Lower leg skin (tissue), 4 donors: ENCODE results near the gene SENP8. TPM values are rescaled to one million over a fixed set of nuclear protein-coding genes. Genes with fewer than 3 reads are reported as not detected.

Source experiments
- DNase-seq, 2 donors: peaks; one replicate each; pipeline ENCODE4 v3.0.0-alpha.2; 2019; ENCODE audit warnings: low spot score in 2 of 2
- H3K4me3 ChIP-seq: fragments of 200-600 bp; sonication (generic); 2 replicates; pipeline ENCODE4 v1.5.1; 2017; ENCODE audit warnings: mild to moderate bottlenecking, low read depth; ENCODE audit not compliant: poor library complexity, severe bottlenecking
- CTCF ChIP-seq, 3 donors: fragments of 450-650 bp; IDR thresholded peaks; one replicate each; pipeline ENCODE4 v1.5.1; 2016; ENCODE audit warnings: antibody characterized with exemption in 3 of 3, mild to moderate bottlenecking in 3 of 3, moderate library complexity in 2 of 3
- POLR2A ChIP-seq, 2 donors: fragments of 450-650 bp; IDR thresholded peaks; one replicate each; pipeline ENCODE4 v1.6.1; 2016 to 2017; ENCODE audit warnings: antibody characterized with exemption in 2 of 2, mild to moderate bottlenecking in 1 of 2, moderate library complexity in 1 of 2
- WGBS, 2 donors: methylation state at CpG; one replicate each; pipeline ENCODE4 v1.1.5; 2018; 5-methylcytosine and 5-hydroxymethylcytosine counted together
- intact Hi-C: fragments of 100-400 bp; cut with DNase I; formaldehyde crosslinking; loops from one replicate; pipeline ENCODE4 v1.15.0; 2023; ENCODE audit warnings: low total_unique reads
- total RNA-seq, 4 donors: library from RNA; depleted of rRNA; stranded (reverse); fragments of >200 nt; gene quantifications; one replicate each; pipeline ENCODE4 v1.1.0, GENCODE V29; 2016

The SENP8 gene
- total RNA-seq, 4 donors from 2014 or later: 0.30 to 2.2 (median 0.91) TPM

DNA sequence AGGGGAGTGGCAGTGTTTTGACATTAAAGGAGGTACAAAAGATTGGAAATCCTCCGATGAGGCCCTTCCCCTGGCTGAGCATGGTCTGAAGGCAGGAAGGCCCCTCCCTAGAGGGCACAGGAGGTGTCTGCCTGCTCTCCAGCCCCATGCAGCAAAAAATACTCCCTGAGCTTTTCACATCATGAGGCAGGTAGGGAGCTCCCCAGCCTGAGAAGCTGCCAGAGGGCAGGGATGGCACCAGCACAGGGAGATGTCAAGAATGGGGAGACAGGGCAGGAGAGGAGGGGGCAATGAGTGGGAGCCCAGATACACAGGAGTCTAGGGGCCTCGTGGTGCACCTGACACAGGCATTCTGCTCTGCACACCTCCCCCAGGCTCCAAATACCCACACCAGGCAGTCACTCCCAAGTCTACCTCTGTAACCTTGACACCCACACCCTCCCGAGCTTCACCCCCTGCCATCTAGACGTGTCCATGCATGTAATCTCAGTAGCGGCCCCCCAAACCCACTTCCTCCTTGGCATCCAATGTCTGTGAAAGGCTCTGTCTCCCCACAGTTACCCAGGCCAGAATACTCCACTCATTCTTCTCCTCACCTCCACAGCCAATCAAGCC, 56.5 kb downstream of the SENP8 start:
- intact Hi-C loops: no loop called here
- peak in 1 of 2 donors; percentile 65 for DNase-seq
- WGBS, 2 donors: 41 to 47% methylated on average over 5 of the region's 5 CpGs
- no peak for TF ChIP-seq POLR2A (IDR thresholded peaks at IDR 0.05)
- TF ChIP-seq CTCF (IDR thresholded peaks at IDR 0.05): no peak
- H3K4me3 ChIP-seq: no peak overlapping the region

DNA sequence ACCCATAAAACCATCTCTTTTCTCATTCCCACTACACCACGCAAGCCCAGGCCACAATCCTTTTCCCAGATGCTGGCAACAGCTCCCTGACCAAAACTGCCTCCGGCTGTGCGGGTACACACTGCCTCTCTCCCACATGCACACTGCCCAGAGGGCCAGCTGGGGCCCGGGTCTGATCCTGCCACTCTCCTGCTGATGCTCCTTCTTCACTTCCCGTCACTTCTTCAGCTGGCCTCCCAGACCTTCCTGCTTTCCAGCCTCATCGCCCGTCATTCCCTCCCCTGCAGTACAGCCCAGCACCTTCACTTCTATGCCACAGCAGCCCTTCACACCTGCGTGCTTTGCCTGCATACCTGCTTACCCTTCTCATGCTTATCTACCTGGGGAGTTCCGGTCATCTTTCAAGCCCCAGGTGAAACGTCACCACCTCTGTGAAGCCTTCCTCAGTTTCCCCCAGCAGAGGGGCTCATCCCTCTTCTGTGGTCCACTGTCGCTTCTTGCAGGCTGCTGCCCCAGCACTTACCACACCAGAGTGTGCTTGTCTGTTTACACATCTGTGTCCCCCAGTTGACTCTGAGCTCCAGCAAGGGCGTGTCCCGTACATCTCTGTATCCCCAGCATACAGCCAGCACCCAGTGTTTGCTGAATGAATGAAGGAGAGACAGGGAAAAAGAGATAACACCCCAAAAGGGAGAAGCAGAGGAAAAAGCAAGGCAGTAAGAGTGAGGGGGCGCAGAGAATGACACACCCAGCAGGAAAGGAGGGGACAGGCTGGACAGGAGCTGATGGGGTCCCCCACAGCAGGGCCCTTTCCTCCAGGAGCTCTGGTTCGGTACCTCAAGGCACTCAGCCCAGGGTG, 57.2 kb downstream of the SENP8 start:
- intact Hi-C loops: no loop called here
- no peak overlapping the region for H3K4me3 ChIP-seq
- TF ChIP-seq POLR2A (IDR thresholded peaks at IDR 0.05) (no peak), CTCF (IDR thresholded peaks at IDR 0.05) (no peak)
- DNase-seq: peak in 1 of 2 donors; percentile 72
- 66 to 78% methylated on average over 15 of the region's 15 CpGs for WGBS, 2 donors

- intact Hi-C loops: no loop called here
- H3K4me3 ChIP-seq: no peak overlapping the region
- 13 to 58% methylated on average over 5 to 6 of the region's 6 CpGs for WGBS, 2 donors
- DNase-seq: peak in 1 of 2 donors; percentile 80
- TF ChIP-seq POLR2A (IDR thresholded peaks at IDR 0.05): no peak
- TF ChIP-seq CTCF (IDR thresholded peaks at IDR 0.05): no peak
These were observed 58.0 kb downstream of the SENP8 start for GRCh38 chr15:72176159-72176558.

GRCh38 chr15:72176743-72177142, 58.5 kb downstream of the SENP8 start:
- no peak for TF ChIP-seq POLR2A (IDR thresholded peaks at IDR 0.05)
- TF ChIP-seq CTCF (IDR thresholded peaks at IDR 0.05): no peak
- no peak overlapping the region for H3K4me3 ChIP-seq
- WGBS, 2 donors: 87% methylated on average over 3 of the region's 3 CpGs
- intact Hi-C loops: no loop called here
- DNase-seq: peak in 1 of 2 donors; percentile 36

DNA sequence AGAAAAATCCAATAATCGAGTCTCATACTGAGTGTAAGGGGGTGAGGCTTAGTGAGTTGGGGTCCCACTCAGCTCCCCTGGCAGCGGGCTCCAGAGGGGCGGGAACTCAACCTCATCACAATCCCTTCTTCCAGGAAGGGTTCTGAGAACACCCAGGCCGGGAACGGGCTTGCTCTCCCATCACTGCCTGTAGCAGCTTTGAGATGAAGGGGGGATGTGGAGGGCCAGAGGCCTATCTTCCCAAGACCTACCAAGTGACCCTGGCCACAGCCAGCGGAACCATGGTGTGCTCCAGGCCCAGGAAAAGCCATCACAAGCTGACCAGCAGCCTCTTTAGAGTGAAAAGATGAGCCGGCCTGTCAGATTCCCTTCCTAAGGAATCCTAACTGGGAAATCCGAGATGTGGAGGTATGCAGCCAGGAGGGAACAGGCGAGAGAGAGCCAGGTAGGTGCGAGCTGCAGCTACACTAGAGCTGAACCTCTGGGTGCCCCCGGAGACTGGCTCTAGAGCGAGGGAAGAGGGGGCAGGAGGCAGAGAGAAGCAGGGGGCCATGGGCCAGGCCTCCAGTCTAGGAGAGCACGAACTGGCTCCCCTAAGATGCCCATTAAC, 60.9 kb downstream of the SENP8 start:
- no peak overlapping the region for H3K4me3 ChIP-seq
- WGBS, 2 donors: 91 to 94% methylated on average over 13 of the region's 13 CpGs
- TF ChIP-seq CTCF (IDR thresholded peaks at IDR 0.05) (no peak), POLR2A (IDR thresholded peaks at IDR 0.05) (no peak)
- DNase-seq: peak in 1 of 2 donors; percentile 52
- intact Hi-C loops: no loop called here
